HEK293 (cell line): ENCODE data around the gene CTSE.

Source experiments
- CTCF ChIA-PET: fragments of 350-600 bp; formaldehyde crosslinking; extraction: SDS; loops from one replicate; lab custom pipeline; 2021; ENCODE audit warnings: antibody characterized with exemption; lab: Yijun Ruan, JAX
- POLR2A ChIA-PET: fragments of 300-600 bp; formaldehyde crosslinking; extraction: SDS; loops from one replicate; lab custom pipeline; 2020; ENCODE audit warnings: antibody characterized with exemption, inconsistent platforms; lab: Yijun Ruan, JAX
- H3K27ac ChIP-seq: fragments of 200-500 bp; sonication (Bioruptor generic); 2 replicates; pipeline ENCODE4 v1.5.1; 2014; ENCODE audit warnings: low read depth, low read length, control low read depth, inconsistent platforms; ENCODE audit errors: extremely low read depth
- H3K36me3 ChIP-seq, 2 experiments: fragments of 200-500 bp in 1 of 2; sonication (Bioruptor generic) in 1 of 2; 1 replicate in 1 of 2; 2 replicates in 1 of 2; pipeline ENCODE4 v1.5.1; 2014 to 2017; ENCODE audit warnings: inconsistent platforms in 2 of 2, low read length in 2 of 2; ENCODE audit not compliant: control insufficient read depth in 2 of 2, insufficient read depth in 1 of 2
- H3K4me1 ChIP-seq: fragments of 200-500 bp; sonication (Bioruptor generic); 2 replicates; pipeline ENCODE4 v1.5.1; 2014; ENCODE audit warnings: mild to moderate bottlenecking, low read length, inconsistent platforms; ENCODE audit not compliant: control insufficient read depth, insufficient read depth
- H3K4me3 ChIP-seq: 2 replicates; pipeline ENCODE4 v1.5.1; 2011; ENCODE audit warnings: low read depth, mild to moderate bottlenecking, control low read depth, low read length, moderate library complexity
- H3K9me3 ChIP-seq: fragments of 200-500 bp; sonication (Bioruptor generic); 2 replicates; pipeline ENCODE4 v1.5.1; 2014; ENCODE audit warnings: low read depth, low read length, inconsistent platforms; ENCODE audit not compliant: control insufficient read depth, insufficient read depth
- AEBP2 ChIP-seq: fragments of 450-650 bp; formaldehyde crosslinking; IDR thresholded peaks from 2 replicates; pipeline ENCODE4 v1.5.1; 2016; ENCODE audit warnings: missing biosample characterization, missing genetic modification characterization, borderline replicate concordance
- FEZF1 ChIP-seq: fragments of 450-650 bp; formaldehyde crosslinking; IDR thresholded peaks from 2 replicates; pipeline ENCODE4 v1.5.1; 2016; ENCODE audit warnings: missing biosample characterization, missing genetic modification characterization
- GFI1B ChIP-seq: fragments of 450-650 bp; formaldehyde crosslinking; IDR thresholded peaks from 2 replicates; pipeline ENCODE4 v1.5.1; 2016; ENCODE audit warnings: missing biosample characterization, missing genetic modification characterization
- GLI2 ChIP-seq: fragments of 450-650 bp; formaldehyde crosslinking; IDR thresholded peaks from 2 replicates; pipeline ENCODE4; 2017; ENCODE audit warnings: missing biosample characterization, missing genetic modification characterization, low read depth, borderline replicate concordance
- HOXC10 ChIP-seq: sonication (generic); formaldehyde crosslinking; IDR thresholded peaks from 2 replicates; pipeline ENCODE4 v1.8.1; 2023; ENCODE audit warnings: mild to moderate bottlenecking, missing genetic modification reagents
- KLF7 ChIP-seq: fragments of 450-650 bp; formaldehyde crosslinking; IDR thresholded peaks from 2 replicates; pipeline ENCODE4 v1.5.1; 2016; ENCODE audit warnings: missing biosample characterization, missing genetic modification characterization, borderline replicate concordance
- SCRT1 ChIP-seq: fragments of 450-650 bp; formaldehyde crosslinking; IDR thresholded peaks from 2 replicates; pipeline ENCODE4 v1.5.1; 2016; ENCODE audit warnings: missing biosample characterization, missing genetic modification characterization, borderline replicate concordance
- SCRT2 ChIP-seq: fragments of 450-650 bp; formaldehyde crosslinking; IDR thresholded peaks from 2 replicates; pipeline ENCODE4 v1.5.1; 2016; ENCODE audit warnings: missing biosample characterization, missing genetic modification characterization
- ZNF16 ChIP-seq: fragments of 450-650 bp; formaldehyde crosslinking; IDR thresholded peaks from 2 replicates; pipeline ENCODE4 v1.5.1; 2016; ENCODE audit warnings: low read depth, missing biosample characterization, missing genetic modification characterization
- ZNF214 ChIP-seq: fragments of 450-650 bp; formaldehyde crosslinking; IDR thresholded peaks from 2 replicates; pipeline ENCODE4 v1.5.1; 2017; ENCODE audit warnings: missing biosample characterization, mild to moderate bottlenecking, missing genetic modification characterization, borderline replicate concordance
- ZNF223 ChIP-seq: fragments of 450-650 bp; formaldehyde crosslinking; IDR thresholded peaks from 2 replicates; pipeline ENCODE4 v1.5.1; 2016; ENCODE audit warnings: missing biosample characterization, missing genetic modification characterization
- ZNF341 ChIP-seq: fragments of 450-650 bp; formaldehyde crosslinking; IDR thresholded peaks from 2 replicates; pipeline ENCODE4; 2016; ENCODE audit warnings: low read depth, missing biosample characterization, missing genetic modification characterization
- ZNF473 ChIP-seq: fragments of 450-650 bp; formaldehyde crosslinking; IDR thresholded peaks from 2 replicates; pipeline ENCODE4 v1.5.1; 2017; ENCODE audit warnings: missing biosample characterization, missing genetic modification characterization
- ZNF510 ChIP-seq: fragments of 450-650 bp; formaldehyde crosslinking; IDR thresholded peaks from 2 replicates; pipeline ENCODE4 v1.5.1; 2018; ENCODE audit warnings: mild to moderate bottlenecking, missing genetic modification characterization, missing biosample characterization; ENCODE audit not compliant: insufficient replicate concordance
- ZNF530 ChIP-seq: fragments of 450-650 bp; formaldehyde crosslinking; IDR thresholded peaks from 2 replicates; pipeline ENCODE4 v1.5.1; 2016; ENCODE audit warnings: low read depth, missing biosample characterization, missing genetic modification characterization
- ZNF560 ChIP-seq: fragments of 450-650 bp; formaldehyde crosslinking; IDR thresholded peaks from 2 replicates; pipeline ENCODE4 v1.5.1; 2017; ENCODE audit warnings: missing biosample characterization, missing genetic modification characterization, borderline replicate concordance
- ZNF660 ChIP-seq: fragments of 450-650 bp; IDR thresholded peaks from 2 replicates; pipeline ENCODE4 v1.5.1; 2018; ENCODE audit warnings: missing biosample characterization, mild to moderate bottlenecking, missing genetic modification characterization
- ZNF704 ChIP-seq: fragments of 450-650 bp; formaldehyde crosslinking; IDR thresholded peaks from 2 replicates; pipeline ENCODE4 v1.5.1; 2016; ENCODE audit warnings: missing biosample characterization, missing genetic modification characterization
- ZNF776 ChIP-seq: fragments of 450-650 bp; formaldehyde crosslinking; IDR thresholded peaks from 2 replicates; pipeline ENCODE4 v1.5.0; 2017; ENCODE audit warnings: missing biosample characterization, missing genetic modification characterization, borderline replicate concordance
- ZSCAN16 ChIP-seq: fragments of 450-650 bp; formaldehyde crosslinking; IDR thresholded peaks from 2 replicates; pipeline ENCODE4 v1.5.1; 2016; ENCODE audit warnings: missing biosample characterization, missing genetic modification characterization
- TF ChIP-seq, protein P1 (sequence below): fragments of 450-650 bp; formaldehyde crosslinking; IDR thresholded peaks from 2 replicates; pipeline ENCODE4 v1.5.1; 2016; ENCODE audit warnings: missing biosample characterization, missing genetic modification characterization
- TF ChIP-seq, protein P2 (sequence below): fragments of 450-650 bp; IDR thresholded peaks from 2 replicates; pipeline ENCODE4 v1.5.1; 2018; ENCODE audit warnings: missing biosample characterization, mild to moderate bottlenecking, missing genetic modification characterization
- TF ChIP-seq, protein P3 (sequence below): fragments of 450-650 bp; formaldehyde crosslinking; IDR thresholded peaks from 2 replicates; pipeline ENCODE4 v1.5.1; 2017; ENCODE audit warnings: missing biosample characterization, missing genetic modification characterization
- TF ChIP-seq, protein P4 (sequence below): fragments of 450-650 bp; formaldehyde crosslinking; IDR thresholded peaks from 2 replicates; pipeline ENCODE4 v1.5.1; 2016; ENCODE audit warnings: missing biosample characterization, missing genetic modification characterization
- TF ChIP-seq, protein P5 (sequence below): fragments of 450-650 bp; formaldehyde crosslinking; optimal IDR thresholded peaks from 2 replicates; pipeline ENCODE3; 2016; ENCODE audit warnings: missing biosample characterization, mild to moderate bottlenecking, missing genetic modification characterization

Gene CTSE

GRCh38 chr1:205991237-205991636, 32.5 kb downstream of the CTSE start (continued):
- TF ChIP-seq ZNF510 = no peak
- no peak for TF ChIP-seq ZNF776
- no peak for TF ChIP-seq ZNF660 (tag by site-specific recombination)

- Histone ChIP-seq H3K27ac (no peak overlapping the region), H3K4me3 (no peak overlapping the region)
- TF ChIP-seq SCRT2 (peak; percentile 70), KLF7 (tag by site-specific recombination) (no peak), FEZF1 (no peak)
- TF ChIP-seq, all 188 proteins: peak for 1
- no peaks in the 10 kb centered on the region for H3K36me3 ChIP-seq
- H3K4me1 ChIP-seq = no peaks in the 10 kb centered on the region
- POLR2A ChIA-PET = no interaction called here
- CTCF ChIA-PET = interaction anchor here (1.0 to 1.2 kb wide), 3 partner anchors 8 to 116 kb away, joined by 3 to 8 read pairs (median 3); no protein-coding TSS in a partner anchor
- no peaks in the 10 kb centered on the region for H3K9me3 ChIP-seq
Observed at GRCh38 chr1:205990226-205990625, 33.5 kb downstream of the CTSE start.

DNA sequence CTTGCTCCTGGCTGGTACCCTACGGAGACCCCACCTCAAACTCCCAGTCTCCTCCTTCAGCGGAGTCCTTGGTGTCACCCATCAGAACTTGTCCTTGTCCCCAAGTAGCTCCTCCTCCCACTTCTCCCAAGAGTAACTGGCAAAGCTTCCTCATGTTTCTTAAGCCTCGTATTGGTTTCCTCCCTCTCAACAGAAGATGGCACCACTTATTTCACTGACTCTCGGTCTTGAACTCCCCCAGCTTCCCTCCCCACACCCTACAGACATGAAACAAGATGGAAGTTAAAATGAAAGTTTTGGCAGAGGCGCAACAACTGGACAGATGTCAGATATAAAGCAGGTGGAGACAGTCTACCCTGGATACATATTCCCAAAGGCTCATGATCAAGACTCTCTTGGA, 33.9 kb downstream of the CTSE start:
- H3K27ac ChIP-seq = no peak overlapping the region
- H3K9me3 ChIP-seq = no peaks in the 10 kb centered on the region
- POLR2A ChIA-PET = no interaction called here
- H3K36me3 ChIP-seq = no peaks in the 10 kb centered on the region
- no peaks in the 10 kb centered on the region for H3K4me1 ChIP-seq
- TF ChIP-seq ZNF704 (tag by site-specific recombination) (no peak), ZNF214 (no peak), ZNF560 (no peak), ZNF530 (tag by site-specific recombination) (no peak), HOXC10 (CRISPR knock-in tag) (no peak), ZNF223 (no peak), ZNF341 (tag by site-specific recombination) (no peak), AEBP2 (tag by site-specific recombination) (no peak), ZNF660 (tag by site-specific recombination) (no peak), ZNF16 (tag by site-specific recombination) (no peak), GLI2 (no peak), GFI1B (no peak), ZNF473 (tag by site-specific recombination) (no peak), SCRT1 (tag by site-specific recombination) (no peak), ZSCAN16 (tag by site-specific recombination) (no peak)
- TF ChIP-seq, protein P1, sequence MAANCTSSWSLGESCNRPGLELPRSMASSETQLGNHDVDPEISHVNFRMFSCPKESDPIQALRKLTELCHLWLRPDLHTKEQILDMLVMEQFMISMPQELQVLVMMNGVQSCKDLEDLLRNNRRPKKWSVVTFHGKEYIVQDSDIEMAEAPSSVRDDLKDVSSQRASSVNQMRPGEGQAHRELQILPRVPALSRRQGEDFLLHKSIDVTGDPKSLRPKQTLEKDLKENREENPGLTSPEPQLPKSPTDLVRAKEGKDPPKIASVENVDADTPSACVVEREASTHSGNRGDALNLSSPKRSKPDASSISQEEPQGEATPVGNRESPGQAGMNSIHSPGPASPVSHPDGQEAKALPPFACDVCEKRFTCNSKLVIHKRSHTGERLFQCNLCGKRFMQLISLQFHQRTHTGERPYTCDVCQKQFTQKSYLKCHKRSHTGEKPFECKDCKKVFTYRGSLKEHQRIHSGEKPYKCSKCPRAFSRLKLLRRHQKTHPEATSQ = no peak
- TF ChIP-seq, protein P2, sequence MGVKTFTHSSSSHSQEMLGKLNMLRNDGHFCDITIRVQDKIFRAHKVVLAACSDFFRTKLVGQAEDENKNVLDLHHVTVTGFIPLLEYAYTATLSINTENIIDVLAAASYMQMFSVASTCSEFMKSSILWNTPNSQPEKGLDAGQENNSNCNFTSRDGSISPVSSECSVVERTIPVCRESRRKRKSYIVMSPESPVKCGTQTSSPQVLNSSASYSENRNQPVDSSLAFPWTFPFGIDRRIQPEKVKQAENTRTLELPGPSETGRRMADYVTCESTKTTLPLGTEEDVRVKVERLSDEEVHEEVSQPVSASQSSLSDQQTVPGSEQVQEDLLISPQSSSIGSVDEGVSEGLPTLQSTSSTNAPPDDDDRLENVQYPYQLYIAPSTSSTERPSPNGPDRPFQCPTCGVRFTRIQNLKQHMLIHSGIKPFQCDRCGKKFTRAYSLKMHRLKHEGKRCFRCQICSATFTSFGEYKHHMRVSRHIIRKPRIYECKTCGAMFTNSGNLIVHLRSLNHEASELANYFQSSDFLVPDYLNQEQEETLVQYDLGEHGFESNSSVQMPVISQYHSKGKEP = no peak
- TF ChIP-seq, protein P3, sequence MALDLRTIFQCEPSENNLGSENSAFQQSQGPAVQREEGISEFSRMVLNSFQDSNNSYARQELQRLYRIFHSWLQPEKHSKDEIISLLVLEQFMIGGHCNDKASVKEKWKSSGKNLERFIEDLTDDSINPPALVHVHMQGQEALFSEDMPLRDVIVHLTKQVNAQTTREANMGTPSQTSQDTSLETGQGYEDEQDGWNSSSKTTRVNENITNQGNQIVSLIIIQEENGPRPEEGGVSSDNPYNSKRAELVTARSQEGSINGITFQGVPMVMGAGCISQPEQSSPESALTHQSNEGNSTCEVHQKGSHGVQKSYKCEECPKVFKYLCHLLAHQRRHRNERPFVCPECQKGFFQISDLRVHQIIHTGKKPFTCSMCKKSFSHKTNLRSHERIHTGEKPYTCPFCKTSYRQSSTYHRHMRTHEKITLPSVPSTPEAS (tag by site-specific recombination) = no peak
- TF ChIP-seq, protein P4, sequence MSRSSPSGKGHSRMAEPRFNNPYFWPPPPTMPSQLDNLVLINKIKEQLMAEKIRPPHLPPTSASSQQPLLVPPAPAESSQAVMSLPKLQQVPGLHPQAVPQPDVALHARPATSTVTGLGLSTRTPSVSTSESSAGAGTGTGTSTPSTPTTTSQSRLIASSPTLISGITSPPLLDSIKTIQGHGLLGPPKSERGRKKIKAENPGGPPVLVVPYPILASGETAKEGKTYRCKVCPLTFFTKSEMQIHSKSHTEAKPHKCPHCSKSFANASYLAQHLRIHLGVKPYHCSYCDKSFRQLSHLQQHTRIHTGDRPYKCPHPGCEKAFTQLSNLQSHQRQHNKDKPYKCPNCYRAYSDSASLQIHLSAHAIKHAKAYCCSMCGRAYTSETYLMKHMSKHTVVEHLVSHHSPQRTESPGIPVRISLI (tag by site-specific recombination) = no peak
- TF ChIP-seq, protein P5, sequence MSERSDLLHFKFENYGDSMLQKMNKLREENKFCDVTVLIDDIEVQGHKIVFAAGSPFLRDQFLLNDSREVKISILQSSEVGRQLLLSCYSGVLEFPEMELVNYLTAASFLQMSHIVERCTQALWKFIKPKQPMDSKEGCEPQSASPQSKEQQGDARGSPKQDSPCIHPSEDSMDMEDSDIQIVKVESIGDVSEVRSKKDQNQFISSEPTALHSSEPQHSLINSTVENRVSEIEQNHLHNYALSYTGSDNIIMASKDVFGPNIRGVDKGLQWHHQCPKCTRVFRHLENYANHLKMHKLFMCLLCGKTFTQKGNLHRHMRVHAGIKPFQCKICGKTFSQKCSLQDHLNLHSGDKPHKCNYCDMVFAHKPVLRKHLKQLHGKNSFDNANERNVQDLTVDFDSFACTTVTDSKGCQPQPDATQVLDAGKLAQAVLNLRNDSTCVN (tag by site-specific recombination) = no peak
- no peak overlapping the region for H3K4me3 ChIP-seq
- CTCF ChIA-PET = interaction anchor here (1.0 to 1.2 kb wide), 3 partner anchors 9 to 117 kb away, joined by 3 to 8 read pairs (median 3); no protein-coding TSS in a partner anchor
